Stimulated activated CD4-positive, alpha-beta T cell treated with anti-CD3 and anti-CD28 coated beads, TNF-alpha, amount 100 ng/mL, for 24 hours (primary cell): ENCODE data around the gene HORMAD2.

Experiments used
- DNase-seq, 3 experiments: peaks; one replicate each; pipeline ENCODE4 v3.0.0-alpha.2; 2020; ENCODE audit warnings: low read depth in 3 of 3

Gene HORMAD2

DNA sequence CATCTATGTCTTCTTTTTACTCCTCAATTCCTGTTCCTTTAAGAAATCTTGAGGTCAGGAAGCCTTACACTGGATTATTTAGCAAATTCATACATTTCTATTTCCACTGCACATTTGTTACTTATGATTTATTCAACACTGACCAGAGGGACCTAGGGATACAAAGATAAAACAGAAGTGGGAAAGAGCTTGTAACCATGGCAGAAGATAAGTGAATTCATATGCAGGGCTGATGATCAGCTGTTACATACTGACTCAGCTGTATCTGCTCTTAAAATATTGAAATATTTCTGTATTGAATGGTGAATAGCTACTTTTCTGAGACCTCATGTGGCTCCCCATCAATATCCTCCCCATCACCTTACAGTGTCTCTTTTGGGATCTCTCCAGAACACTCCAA lies 25.2 kb downstream of the HORMAD2 start:
- no peak for DNase-seq

GRCh38 chr22:30113494-30113893 lies 33.2 kb downstream of the HORMAD2 start:
- DNase-seq: no peak

- no peak for DNase-seq
These were observed 34.1 kb downstream of the HORMAD2 start for GRCh38 chr22:30114361-30114760.

GRCh38 chr22:30115705-30116104 lies 35.4 kb downstream of the HORMAD2 start:
- DNase-seq: no peak

DNA sequence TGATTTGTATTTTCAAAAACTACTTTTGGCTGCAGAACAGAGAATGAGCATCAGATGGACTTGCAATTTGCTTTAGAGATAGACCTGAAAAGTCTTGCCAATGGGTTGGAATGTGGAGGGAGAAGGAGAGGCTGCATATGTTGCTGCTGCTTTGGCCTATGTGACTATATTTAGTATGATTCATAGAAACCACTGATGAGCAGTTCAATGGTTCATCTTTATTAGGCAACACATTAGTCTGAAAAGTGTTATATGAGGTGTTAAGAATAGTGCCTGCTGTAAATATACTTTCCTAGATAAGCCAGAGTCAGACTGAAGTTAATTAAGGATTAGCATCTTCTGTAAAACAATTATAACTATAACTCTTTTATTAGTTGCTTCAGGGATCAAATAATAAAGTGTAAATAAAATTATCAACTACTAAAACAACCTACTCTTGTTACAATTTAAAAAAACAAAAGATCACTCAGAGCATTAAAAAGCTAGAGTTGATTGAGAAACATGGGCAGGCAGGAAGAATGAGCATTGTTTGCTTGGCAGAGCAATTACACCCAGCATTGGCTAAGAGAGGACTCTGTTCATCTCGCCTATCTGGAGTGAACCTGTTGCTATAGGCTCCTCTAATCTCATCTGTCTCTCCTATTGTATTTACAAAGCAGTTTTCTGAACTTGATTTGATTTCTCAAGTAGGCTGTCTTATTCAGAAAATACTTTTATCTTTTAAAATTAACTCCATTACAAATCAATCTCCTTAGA lies 36.3 kb downstream of the HORMAD2 start:
- DNase-seq: no peak

- DNase-seq: no peak
These were observed 37.0 kb downstream of the HORMAD2 start for GRCh38 chr22:30117256-30117655.

DNA sequence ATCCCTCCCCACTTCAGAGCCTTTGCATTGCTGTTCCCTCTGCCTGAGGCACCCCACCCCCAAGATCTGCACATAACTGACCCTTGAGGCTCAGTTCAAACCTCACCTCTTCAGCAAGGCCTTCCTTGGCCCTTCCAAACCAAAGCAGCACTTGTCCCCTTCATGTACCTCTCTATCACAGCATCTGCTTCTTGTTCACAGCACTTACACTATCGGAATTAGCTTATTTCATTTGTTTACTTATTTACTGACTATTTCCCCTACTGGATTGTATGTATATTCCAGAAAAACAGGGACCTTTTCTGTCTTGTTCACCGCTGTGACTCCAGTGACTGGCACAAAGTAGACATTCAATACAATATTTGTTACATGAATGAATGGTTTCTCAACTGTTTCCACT lies 38.0 kb downstream of the HORMAD2 start:
- no peak for DNase-seq

DNA sequence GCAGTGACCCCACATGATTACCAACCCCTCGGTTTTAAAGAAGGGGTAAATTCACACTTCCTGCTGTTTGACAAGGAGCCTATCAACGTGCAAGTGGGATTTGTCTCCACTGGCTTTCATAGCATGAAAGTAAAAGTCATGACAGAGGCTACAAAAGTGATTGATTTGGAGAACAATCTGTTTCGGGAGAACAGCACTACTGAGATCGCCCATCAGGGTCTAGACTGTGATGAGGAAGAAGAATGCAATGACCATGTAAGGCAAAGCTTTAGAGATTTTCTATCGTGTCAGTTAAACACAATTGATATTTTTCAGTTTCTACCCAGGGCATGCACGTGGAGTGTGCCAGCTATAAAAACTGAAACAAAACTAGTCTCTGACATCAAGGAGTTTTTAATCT lies 41.7 kb downstream of the HORMAD2 start:
- DNase-seq: no peak

- no peak for DNase-seq
These were observed 43.2 kb downstream of the HORMAD2 start for GRCh38 chr22:30123463-30123862.

GRCh38 chr22:30127749-30128166 lies 47.5 kb downstream of the HORMAD2 start:
- no peak for DNase-seq

- no peak for DNase-seq
These were observed 48.2 kb downstream of the HORMAD2 start for GRCh38 chr22:30128511-30128910.

DNA sequence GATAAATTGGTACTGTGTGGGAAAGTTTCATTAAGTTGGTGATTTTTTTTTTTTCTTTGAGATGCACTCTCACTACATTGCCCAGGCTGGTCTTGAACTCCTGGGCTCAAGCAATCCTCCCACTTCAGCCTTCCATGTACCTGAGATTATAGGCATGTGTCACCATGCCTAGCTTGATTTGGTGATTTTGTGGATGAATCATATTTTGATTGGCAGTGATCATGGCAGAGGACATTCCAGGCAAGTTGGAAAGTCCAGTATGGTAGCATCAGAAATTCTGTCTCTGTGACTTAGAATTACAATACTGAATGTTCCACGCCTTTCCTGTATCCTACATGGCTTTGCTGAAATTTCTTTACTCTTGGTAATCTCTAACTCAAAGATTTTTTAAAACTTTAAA lies 49.4 kb downstream of the HORMAD2 start:
- DNase-seq: no peak

DNA sequence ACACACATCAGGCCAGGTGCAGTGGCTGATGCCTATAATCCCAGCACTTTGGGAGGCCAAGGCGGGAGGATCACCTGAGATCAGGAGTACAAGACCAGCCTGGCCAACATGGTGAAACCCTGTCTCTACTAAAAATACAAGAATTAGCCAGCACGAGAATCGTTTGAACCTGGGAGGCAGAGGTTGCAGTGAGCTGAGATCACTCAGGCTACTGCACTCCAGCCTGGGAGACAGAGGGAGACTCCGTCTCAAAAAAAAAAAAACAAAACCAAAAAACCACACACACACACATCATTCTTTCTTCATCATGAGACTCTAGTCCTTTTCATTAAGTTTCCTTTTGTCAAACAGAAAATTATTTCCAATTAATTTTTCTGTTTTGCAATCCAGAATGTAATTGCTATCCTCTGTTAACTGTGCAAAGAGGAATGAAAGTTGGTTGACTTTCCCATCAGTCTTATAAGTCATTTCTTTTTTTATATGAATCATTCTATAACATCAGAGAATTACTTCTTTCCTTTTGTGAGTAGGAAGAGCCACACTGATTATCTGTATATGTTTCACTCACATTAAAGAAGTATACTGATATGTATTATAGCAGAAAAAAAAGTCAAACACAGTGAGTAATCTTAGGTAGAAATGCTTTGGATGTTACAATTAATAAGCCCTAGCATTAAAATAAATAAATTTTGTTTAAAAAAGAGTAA lies 52.2 kb downstream of the HORMAD2 start:
- DNase-seq: no peak

- no peak for DNase-seq
These were observed 60.1 kb downstream of the HORMAD2 start for GRCh38 chr22:30140414-30140813.

DNA sequence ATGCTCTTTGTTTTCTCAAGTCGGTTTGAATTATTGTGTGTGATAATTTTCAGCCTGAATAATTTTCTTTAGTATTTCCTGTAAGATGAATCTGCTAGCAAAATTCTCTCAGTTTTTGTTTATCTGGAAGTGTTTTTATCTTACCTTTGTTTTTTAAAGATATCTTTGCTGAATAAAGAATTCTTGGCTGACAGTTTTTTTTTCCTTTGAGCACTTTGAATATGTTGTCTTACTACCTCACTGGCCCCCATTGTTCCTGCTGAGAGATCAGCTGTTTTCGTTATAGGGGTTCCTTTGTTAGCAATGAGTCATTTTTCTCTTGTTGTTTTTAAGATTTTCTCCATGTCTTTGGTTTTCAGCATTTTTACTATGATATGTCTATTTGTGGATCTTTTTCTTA lies 63.0 kb downstream of the HORMAD2 start:
- no peak for DNase-seq

DNA sequence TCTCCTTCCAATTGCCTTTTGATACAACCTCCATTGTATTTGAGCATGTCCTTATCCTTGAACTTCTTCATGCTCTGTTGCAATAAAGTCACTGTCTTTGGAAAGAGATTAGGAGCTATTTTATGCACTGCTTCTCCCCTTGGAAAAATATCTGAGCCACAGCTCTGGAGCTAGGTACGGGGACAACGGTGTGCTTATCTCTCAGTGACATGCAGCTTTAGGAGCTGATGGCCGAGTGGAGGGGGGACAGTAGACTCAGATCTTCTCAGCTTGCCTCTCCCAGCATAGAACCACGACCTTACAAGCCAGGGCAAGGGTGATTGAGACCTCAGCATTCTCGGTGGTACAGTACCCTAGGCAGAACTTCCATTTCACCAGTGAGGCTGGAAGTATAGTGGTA lies 64.1 kb downstream of the HORMAD2 start:
- no peak for DNase-seq

GRCh38 chr22:30150212-30150611 lies 69.9 kb downstream of the HORMAD2 start:
- no peak for DNase-seq

- DNase-seq: no peak
These were observed 78.0 kb downstream of the HORMAD2 start for GRCh38 chr22:30158277-30158676.

DNA sequence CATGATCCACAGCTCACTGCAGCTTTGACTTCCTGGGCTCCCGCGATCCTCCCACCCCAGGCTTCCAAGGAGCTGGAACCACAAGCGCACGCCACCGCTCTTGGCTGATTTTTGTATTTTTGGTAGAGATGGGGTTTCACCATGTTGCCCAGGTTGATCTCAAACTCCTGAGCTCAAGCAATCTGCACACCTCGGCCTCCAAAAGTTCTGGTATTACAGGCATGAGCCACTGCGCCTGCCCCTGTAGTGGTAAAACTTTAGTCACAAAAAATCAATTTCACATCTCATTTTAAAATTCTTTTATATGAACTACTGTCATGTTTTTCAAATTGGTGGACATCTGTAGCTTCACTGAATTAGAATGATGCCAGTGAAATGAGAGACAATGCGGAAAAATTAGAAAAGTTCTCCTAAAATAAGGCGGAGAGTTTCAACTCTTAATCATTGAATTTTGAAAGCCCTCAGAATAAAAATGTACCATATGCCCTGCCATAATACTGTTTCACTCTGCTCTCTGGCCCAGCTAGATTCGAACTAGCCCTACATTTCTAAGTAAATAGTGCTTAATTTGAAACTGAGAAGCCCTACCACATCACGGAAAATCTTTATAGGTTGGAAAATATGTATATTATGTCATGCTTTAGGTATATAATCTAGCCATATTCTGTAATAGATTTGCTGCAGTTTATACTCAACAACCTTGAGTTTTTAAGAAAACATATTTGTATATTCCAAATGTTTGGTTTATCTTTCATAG lies 78.7 kb downstream of the HORMAD2 start:
- DNase-seq: no peak

DNA sequence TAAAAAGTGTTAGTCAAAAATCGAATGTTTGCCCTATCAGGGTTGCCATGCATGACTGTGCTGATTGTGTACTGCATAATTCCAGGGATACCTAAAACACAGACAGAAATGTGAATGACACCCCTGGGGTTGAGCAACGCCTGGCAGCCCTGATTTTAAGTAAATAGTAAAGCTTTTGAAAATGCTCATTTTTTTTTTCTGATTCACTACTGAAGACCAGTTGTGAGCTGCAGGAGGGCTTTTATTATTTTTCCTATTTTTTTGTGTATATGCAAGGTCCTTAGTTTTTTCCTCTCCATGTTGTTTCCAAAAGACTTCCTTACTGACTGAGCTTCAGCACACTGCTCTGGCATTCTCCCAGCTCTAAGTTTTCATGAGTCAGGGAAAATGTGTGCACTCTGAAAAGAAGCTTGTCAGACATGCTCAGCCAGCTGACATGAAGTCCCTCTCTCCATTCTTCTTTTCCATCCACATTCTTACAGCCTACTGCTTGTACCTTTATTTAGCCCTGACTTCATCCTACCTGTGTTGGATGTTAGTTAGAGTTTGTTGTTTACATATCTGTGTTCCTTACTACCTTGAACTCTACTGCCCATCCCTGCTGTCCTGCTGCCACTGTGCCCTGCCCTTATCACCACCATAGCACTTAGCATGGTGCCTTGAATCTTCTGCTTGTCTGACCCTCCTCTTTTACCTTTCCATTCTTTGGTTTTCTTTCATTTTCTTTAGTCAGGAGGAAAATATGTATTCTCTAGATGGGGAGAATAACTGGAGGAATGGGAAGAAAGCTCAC lies 79.5 kb downstream of the HORMAD2 start:
- DNase-seq: no peak

GRCh38 chr22:30161051-30161469 lies 80.8 kb downstream of the HORMAD2 start:
- no peak for DNase-seq

DNA sequence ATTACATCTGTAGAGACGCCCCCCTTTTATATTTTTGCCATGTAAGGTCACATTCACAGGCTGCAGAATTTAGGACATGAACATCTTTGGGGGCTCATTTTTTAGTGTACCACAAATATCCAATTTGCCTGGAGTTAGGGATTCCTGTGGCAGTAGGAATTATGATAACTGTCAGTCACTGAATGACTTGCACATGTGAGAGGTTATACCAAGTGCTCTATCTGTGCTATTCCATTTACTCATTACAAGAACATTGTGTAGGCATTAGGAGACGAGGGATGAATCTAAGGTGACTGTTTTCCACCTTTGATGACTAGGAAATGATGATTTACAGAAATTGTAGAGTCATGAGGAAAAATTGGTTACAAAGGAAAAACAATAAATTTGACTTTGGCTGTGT lies 87.0 kb downstream of the HORMAD2 start:
- DNase-seq: no peak
